Fibroblast of the aortic adventitia (primary cell): ENCODE measurements around the gene IRF4. TPM values are rescaled to one million over a fixed set of nuclear protein-coding genes. Genes with fewer than 3 reads are reported as not detected.

Experiments
- DNase-seq: peaks from one replicate; pipeline ENCODE4 v3.0.0-alpha.2; 2010; ENCODE audit warnings: low read depth
- H3K4me3 ChIP-seq: 2 replicates; pipeline ENCODE4 v1.5.1; 2011; ENCODE audit warnings: low read depth, mild to moderate bottlenecking, control low read depth, low read length, moderate library complexity
- CTCF ChIP-seq: IDR thresholded peaks from 2 replicates; pipeline ENCODE4 v1.5.1; 2011; ENCODE audit warnings: mild to moderate bottlenecking, low read length, control low read depth, inconsistent platforms; ENCODE audit not compliant: insufficient read depth
- total RNA-seq: library from RNA; depleted of rRNA; stranded (reverse); fragments of >200 nt; gene quantifications from 2 replicates; pipeline ENCODE4 v1.2.3, GENCODE V29; 2012; ENCODE audit warnings: low replicate concordance

The IRF4 gene
- total RNA-seq, 1 donor: 2.3 TPM

- no peak overlapping the region for H3K4me3 ChIP-seq
- TF ChIP-seq CTCF: no peak
Observed at GRCh38 chr6:358847-359246, 32.7 kb upstream of the IRF4 start.

GRCh38 chr6:359261-360035 lies 32.1 kb upstream of the IRF4 start:
- H3K4me3 ChIP-seq: no peak overlapping the region
- no peak for TF ChIP-seq CTCF
- DNase-seq: no peak

More at GRCh38 chr6:358847-359246, 32.7 kb upstream of the IRF4 start:
- no peak for DNase-seq

DNA sequence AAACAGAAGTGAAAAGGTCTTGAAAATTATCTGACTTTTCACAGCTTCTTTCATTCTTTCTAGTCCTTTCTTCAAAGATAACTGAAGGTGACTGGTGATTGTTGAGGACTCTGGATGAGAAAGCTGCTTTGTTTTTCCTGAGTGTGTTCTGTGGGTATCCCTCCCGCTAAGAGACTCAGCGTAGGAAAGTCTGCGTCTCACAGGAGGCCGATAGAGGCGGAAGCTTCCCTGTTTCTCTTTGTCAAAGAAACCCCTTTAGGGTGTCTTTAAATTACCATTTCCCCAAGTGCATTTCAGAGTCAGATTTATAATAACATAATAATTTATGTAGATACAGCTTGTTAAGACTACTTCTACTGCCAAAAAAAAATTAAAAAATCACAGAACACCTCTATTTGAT lies 31.2 kb upstream of the IRF4 start:
- H3K4me3 ChIP-seq: no peak overlapping the region
- no peak for TF ChIP-seq CTCF
- DNase-seq: no peak

DNA sequence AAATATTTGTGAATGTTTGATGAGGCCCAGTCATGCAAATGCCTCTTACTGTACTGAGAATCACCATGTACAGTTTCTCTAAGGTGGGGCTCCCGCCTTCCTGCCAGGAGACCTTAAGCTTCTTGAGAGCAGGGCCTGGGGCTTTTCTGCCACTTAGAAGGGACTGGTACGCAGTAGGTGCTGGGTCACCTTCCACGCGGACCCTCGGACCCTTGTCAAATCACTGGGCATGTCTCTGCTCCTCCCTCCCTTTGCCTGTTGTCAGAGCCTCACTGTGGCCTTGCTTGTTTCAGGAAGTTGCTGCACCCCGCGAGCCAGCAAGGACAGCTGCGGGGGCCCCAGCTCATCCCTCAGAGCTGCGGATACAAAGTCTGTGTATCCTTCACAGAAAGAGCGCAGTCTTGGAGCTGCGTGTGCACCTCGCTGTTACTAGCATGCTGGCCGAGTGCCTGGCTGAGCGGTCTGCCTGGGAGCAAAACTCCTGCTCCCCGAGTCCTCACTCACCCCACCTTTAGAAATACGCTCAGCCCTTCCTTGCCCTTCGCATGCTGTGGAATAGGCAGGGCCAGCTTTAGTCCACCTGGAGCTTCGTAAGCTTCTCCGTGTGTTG lies 30.7 kb upstream of the IRF4 start:
- DNase-seq: no peak
- no peak overlapping the region for H3K4me3 ChIP-seq
- TF ChIP-seq CTCF: no peak

DNA sequence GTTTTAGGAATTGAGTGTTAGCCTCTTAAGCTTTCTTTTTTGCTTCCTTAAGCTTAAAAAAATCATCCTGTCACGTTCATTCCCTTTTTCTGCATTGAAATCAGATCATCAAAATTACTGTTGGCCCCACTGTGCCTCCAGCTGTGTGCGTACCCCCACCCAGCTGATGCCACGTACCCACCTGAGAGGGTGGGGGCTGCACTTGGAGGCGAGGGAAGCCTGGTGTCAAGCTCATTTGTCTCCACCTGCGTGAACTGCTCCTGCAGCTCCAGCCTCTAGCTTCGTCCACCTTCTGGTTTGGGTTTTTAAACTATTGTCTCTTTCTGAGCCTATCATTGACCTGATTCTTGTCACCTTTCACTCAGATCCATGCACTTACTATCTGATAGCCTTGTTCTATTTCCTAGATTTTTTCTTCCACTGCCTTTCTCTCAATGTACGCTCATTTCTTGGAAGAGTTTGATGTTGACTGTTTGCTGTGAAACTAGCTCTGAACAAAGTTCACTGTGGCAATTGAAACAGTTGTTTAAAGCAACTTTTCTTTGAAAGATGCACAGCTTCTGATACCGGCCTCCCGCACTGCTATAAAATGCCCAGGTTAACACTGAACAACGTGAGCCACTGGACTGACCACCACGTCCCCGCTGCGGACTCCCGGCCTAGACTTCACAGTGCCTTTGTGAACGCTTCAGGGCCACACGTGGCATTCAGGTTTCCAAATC lies 30.0 kb upstream of the IRF4 start:
- TF ChIP-seq CTCF: no peak
- no peak for DNase-seq

DNA sequence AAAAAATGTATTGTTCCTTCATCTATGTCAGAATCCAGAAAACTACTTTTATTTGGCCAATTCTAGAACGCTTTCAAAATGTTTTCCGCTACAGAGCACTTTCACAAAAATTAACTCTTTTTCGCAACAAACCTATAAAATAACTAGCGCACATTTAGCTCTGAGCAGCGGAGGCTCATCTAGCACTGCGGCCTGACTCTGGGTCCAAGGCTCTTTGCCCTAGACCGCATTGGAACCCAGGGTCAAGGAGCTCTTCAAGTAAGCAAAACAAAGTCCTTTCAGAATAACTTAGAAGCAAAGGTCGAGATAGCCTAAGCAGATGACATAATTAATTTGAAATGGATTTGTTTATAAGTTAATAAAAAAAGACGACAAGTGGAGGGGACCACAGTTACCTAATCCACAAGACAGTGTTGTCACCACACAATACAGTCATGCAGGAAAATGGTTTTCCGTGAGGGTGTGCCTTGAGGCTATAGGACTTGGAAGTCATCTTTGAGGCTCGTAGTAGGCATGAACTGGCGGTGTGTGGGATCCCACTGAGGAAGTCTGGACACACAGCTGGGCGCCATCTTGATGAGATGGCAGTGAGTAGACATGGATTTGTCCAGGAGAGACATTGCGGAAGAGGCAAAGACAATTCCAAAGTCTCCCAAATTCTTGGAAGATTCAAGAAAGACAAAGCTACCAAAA lies 29.2 kb upstream of the IRF4 start:
- TF ChIP-seq CTCF: no peak
- DNase-seq: no peak
- H3K4me3 ChIP-seq: no peak overlapping the region

More for the DNA sequence above, 30.0 kb upstream of the IRF4 start:
- H3K4me3 ChIP-seq: no peak overlapping the region
